HG02571 (cell line): ENCODE results near the gene MERTK.
"Not testable (repeated sequence)": the region's sequence is repeated elsewhere in the genome, so short reads cannot be mapped to it uniquely, and the experiment has no call there.

Experiments
- ATAC-seq: cut with Tn5 transposase; IDR thresholded peaks from one replicate; pipeline ENCODE4 v1.9.1; 2021; ENCODE audit warnings: mild to moderate bottlenecking, moderate library complexity; ENCODE audit not compliant: unreplicated experiment

MERTK gene

GRCh38 chr2:111909997-111910396 lies 11.6 kb downstream of the MERTK start:
- not testable (repeated sequence) for ATAC-seq

GRCh38 chr2:111910609-111911277 lies 12.3 kb downstream of the MERTK start:
- ATAC-seq = no peak

- ATAC-seq = not testable (repeated sequence)
Measured at GRCh38 chr2:111911295-111911977, 13.0 kb downstream of the MERTK start.

- ATAC-seq = no peak
Measured at GRCh38 chr2:111912547-111912946, 14.1 kb downstream of the MERTK start.

GRCh38 chr2:111917106-111917505 lies 18.7 kb downstream of the MERTK start:
- no peak for ATAC-seq

GRCh38 chr2:111918383-111918806 lies 20.0 kb downstream of the MERTK start:
- no peak for ATAC-seq

- no peak for ATAC-seq
Measured at GRCh38 chr2:111919365-111919764, 21.0 kb downstream of the MERTK start.

GRCh38 chr2:111919794-111920608 lies 21.6 kb downstream of the MERTK start:
- no peak for ATAC-seq

GRCh38 chr2:111923276-111923804 lies 24.9 kb downstream of the MERTK start:
- ATAC-seq = no peak

- ATAC-seq = no peak
Measured at GRCh38 chr2:111924617-111925107, 26.3 kb downstream of the MERTK start.

- no peak for ATAC-seq
Measured at GRCh38 chr2:111927723-111928122, 29.3 kb downstream of the MERTK start.

GRCh38 chr2:111930409-111930808 lies 32.0 kb downstream of the MERTK start:
- ATAC-seq = no peak

- no peak for ATAC-seq
Measured at GRCh38 chr2:111930875-111931274, 32.5 kb downstream of the MERTK start.

GRCh38 chr2:111932841-111933291 lies 34.5 kb downstream of the MERTK start:
- ATAC-seq = no peak

GRCh38 chr2:111933900-111934299 lies 35.5 kb downstream of the MERTK start:
- ATAC-seq = not testable (repeated sequence)

- ATAC-seq = no peak
Measured at GRCh38 chr2:111936881-111937280, 38.5 kb downstream of the MERTK start.

- ATAC-seq = no peak
Measured at GRCh38 chr2:111938392-111938791, 40.0 kb downstream of the MERTK start.

GRCh38 chr2:111940333-111941196 lies 42.2 kb downstream of the MERTK start:
- ATAC-seq = no peak

- ATAC-seq = no peak
Measured at GRCh38 chr2:111941531-111941930, 43.1 kb downstream of the MERTK start.

GRCh38 chr2:111944531-111945210 lies 46.3 kb downstream of the MERTK start:
- ATAC-seq = no peak
